HepG2 (cell line): ENCODE results near the gene ATP5MK. TPM values are rescaled to one million over a fixed set of nuclear protein-coding genes. Genes with fewer than 3 reads are reported as not detected.

Experiments
- AGO1 ChIP-seq: fragments of 200-400 bp; formaldehyde crosslinking; IDR thresholded peaks from 2 replicates; pipeline ENCODE4 v1.6.1; 2017; ENCODE audit warnings: mild to moderate bottlenecking, low read depth, low read length, moderate library complexity; ENCODE audit not compliant: poor library complexity, severe bottlenecking
- HOXD1 ChIP-seq: sonication (generic); formaldehyde crosslinking; IDR thresholded peaks from 2 replicates; pipeline ENCODE4 v1.5.0; 2020; ENCODE audit warnings: missing genetic modification reagents
- ISL2 ChIP-seq: sonication (generic); formaldehyde crosslinking; IDR thresholded peaks from 2 replicates; pipeline ENCODE4 v1.5.0; 2020; ENCODE audit warnings: missing genetic modification reagents
- RARG ChIP-seq: sonication (generic); formaldehyde crosslinking; IDR thresholded peaks from 2 replicates; pipeline ENCODE4 v1.4.0; 2020; ENCODE audit warnings: low read depth, mild to moderate bottlenecking, missing genetic modification reagents
- SMAD3 ChIP-seq: sonication (generic); formaldehyde crosslinking; IDR thresholded peaks from 2 replicates; pipeline ENCODE4 v1.4.0; 2020; ENCODE audit warnings: missing genetic modification reagents
- SRF ChIP-seq: IDR thresholded peaks from 2 replicates; pipeline ENCODE4 v1.6.1; 2011; ENCODE audit warnings: mild to moderate bottlenecking, low read depth, low read length, moderate library complexity
- ZNF292 ChIP-seq: sonication (generic); formaldehyde crosslinking; IDR thresholded peaks from 2 replicates; pipeline ENCODE4 v1.8.1; 2022; ENCODE audit warnings: mild to moderate bottlenecking, low read depth, missing genetic modification reagents, borderline replicate concordance
- ZNF501 ChIP-seq: sonication (generic); formaldehyde crosslinking; IDR thresholded peaks from 2 replicates; pipeline ENCODE4 v1.5.1; 2020; ENCODE audit warnings: mild to moderate bottlenecking, moderate library complexity, missing genetic modification reagents
- ZNF761 ChIP-seq: sonication (generic); formaldehyde crosslinking; conservative IDR thresholded peaks from 2 replicates; pipeline ENCODE4 v1.4.0; 2020; ENCODE audit warnings: mild to moderate bottlenecking, missing genetic modification reagents
- ZNF776 ChIP-seq: sonication (generic); formaldehyde crosslinking; IDR thresholded peaks from 2 replicates; pipeline ENCODE4 v1.4.0; 2020; ENCODE audit warnings: mild to moderate bottlenecking, missing genetic modification reagents
- ZSCAN21 ChIP-seq: sonication (generic); formaldehyde crosslinking; IDR thresholded peaks from 2 replicates; pipeline ENCODE4 v1.8.0; 2022; ENCODE audit warnings: mild to moderate bottlenecking, missing genetic modification reagents, moderate library complexity, borderline replicate concordance
- polyA plus RNA-seq, 8 experiments: library from polyadenylated mRNA; depleted of rRNA in 3 of 8; stranded (reverse) in 7 of 8; unstranded in 1 of 8; fragments of >200 nt; fragmentation: Illumina TruSeq in 4 of 8; extraction: Trizol in 4 of 8; gene quantifications; 2 replicates each; pipeline versions ENCODE4 v1.2.1 to v1.2.3, GENCODE V29; 2011 to 2016; ENCODE audit warnings: low read depth in 4 of 8, missing spikeins in 1 of 8, mixed read lengths in 1 of 8; ENCODE audit not compliant: insufficient read depth in 1 of 8
- total RNA-seq, 5 experiments: library from RNA; depleted of rRNA; stranded (reverse); fragments of >200 nt; fragmentation: Illumina TruSeq; extraction: Trizol; gene quantifications; 2 replicates each; pipeline ENCODE4 v1.2.3, GENCODE V29; 2016; ENCODE audit warnings: low read depth in 1 of 5
- TF ChIP-seq, protein P1 (sequence below): sonication (generic); formaldehyde crosslinking; IDR thresholded peaks from 2 replicates; pipeline ENCODE4 v1.4.0; 2020; ENCODE audit warnings: missing genetic modification reagents, borderline replicate concordance
- TF ChIP-seq, protein P2 (sequence below), 2 experiments: sonication (generic) in 1 of 2; formaldehyde crosslinking in 1 of 2; IDR thresholded peaks; 2 replicates each; pipeline versions ENCODE4 v1.4.0 to v1.6.1; 2016 to 2020; ENCODE audit warnings: borderline replicate concordance in 1 of 2, low read depth in 1 of 2, mild to moderate bottlenecking in 1 of 2, missing genetic modification reagents in 1 of 2
- TF ChIP-seq, protein P3 (sequence below): sonication (generic); formaldehyde crosslinking; IDR thresholded peaks from 2 replicates; pipeline ENCODE4 v1.5.0; 2020; ENCODE audit warnings: mild to moderate bottlenecking, missing genetic modification reagents

ATP5MK gene
- total and polyA plus RNA-seq, 2 of the 13 experiments (the other 11 are each of a cell fraction or from before 2014, with no cell fraction given), result 312 to 517 TPM

DNA sequence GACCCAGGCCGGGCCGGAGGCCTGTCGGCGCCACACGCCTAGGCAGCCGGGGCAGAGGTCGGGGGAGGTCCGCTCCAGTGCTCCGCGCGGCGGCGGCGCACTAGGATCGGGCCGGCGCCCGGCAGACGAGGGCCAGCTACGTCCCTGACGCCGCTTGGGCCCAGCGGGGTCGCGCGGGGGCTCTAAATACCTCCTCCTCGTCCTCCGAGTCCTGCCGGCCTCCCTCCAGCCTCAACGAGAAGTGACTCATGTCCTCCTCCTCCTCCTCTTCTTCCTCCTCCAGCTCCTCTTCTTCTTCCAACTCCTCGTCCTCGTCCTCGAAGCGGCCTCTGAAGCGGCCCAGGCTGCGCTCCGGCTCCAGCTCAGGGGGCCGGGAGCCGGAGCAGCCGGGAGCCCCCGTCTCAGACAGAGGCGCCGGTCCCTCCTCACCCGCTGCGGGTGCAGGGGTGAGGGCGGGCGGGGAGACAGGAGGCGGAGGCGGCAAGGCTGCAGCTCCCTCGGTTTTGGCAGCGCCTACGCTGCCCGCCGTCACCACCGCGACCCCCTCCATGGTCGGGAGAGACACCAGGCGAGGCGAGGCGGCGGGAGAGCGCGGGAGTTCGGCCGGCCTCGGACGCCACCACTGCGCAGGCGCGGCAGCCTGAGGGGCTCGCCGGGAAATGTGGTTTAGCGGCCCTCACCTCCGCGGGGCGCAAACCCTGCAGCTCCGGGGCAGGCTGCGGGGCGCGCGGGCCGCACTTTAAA is 45.6 kb downstream of the ATP5MK start, which contains the start of gene PCGF6 (continued):
- TF ChIP-seq AGO1 (no peak), SRF (no peak), ZNF776 (CRISPR knock-in tag) (peak; percentile 41; the same call in 1 of the 2 replicates), SMAD3 (no peak), HOXD1 (CRISPR knock-in tag) (no peak), ZNF292 (CRISPR knock-in tag) (no peak), ZNF761 (CRISPR knock-in tag) (no peak), ISL2 (CRISPR knock-in tag) (peak; percentile 22; the same call in 1 of the 2 replicates), ZNF501 (CRISPR knock-in tag) (peak; percentile 72), RARG (CRISPR knock-in tag) (no peak), ZSCAN21 (CRISPR knock-in tag) (no peak)
- TF ChIP-seq, protein P1, sequence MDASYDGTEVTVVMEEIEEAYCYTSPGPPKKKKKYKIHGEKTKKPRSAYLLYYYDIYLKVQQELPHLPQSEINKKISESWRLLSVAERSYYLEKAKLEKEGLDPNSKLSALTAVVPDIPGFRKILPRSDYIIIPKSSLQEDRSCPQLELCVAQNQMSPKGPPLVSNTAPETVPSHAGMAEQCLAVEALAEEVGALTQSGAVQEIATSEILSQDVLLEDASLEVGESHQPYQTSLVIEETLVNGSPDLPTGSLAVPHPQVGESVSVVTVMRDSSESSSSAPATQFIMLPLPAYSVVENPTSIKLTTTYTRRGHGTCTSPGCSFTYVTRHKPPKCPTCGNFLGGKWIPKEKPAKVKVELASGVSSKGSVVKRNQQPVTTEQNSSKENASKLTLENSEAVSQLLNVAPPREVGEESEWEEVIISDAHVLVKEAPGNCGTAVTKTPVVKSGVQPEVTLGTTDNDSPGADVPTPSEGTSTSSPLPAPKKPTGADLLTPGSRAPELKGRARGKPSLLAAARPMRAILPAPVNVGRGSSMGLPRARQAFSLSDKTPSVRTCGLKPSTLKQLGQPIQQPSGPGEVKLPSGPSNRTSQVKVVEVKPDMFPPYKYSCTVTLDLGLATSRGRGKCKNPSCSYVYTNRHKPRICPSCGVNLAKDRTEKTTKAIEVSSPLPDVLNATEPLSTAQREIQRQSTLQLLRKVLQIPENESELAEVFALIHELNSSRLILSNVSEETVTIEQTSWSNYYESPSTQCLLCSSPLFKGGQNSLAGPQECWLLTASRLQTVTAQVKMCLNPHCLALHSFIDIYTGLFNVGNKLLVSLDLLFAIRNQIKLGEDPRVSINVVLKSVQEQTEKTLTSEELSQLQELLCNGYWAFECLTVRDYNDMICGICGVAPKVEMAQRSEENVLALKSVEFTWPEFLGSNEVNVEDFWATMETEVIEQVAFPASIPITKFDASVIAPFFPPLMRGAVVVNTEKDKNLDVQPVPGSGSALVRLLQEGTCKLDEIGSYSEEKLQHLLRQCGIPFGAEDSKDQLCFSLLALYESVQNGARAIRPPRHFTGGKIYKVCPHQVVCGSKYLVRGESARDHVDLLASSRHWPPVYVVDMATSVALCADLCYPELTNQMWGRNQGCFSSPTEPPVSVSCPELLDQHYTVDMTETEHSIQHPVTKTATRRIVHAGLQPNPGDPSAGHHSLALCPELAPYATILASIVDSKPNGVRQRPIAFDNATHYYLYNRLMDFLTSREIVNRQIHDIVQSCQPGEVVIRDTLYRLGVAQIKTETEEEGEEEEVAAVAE (CRISPR knock-in tag), result no peak
- TF ChIP-seq, protein P2, sequence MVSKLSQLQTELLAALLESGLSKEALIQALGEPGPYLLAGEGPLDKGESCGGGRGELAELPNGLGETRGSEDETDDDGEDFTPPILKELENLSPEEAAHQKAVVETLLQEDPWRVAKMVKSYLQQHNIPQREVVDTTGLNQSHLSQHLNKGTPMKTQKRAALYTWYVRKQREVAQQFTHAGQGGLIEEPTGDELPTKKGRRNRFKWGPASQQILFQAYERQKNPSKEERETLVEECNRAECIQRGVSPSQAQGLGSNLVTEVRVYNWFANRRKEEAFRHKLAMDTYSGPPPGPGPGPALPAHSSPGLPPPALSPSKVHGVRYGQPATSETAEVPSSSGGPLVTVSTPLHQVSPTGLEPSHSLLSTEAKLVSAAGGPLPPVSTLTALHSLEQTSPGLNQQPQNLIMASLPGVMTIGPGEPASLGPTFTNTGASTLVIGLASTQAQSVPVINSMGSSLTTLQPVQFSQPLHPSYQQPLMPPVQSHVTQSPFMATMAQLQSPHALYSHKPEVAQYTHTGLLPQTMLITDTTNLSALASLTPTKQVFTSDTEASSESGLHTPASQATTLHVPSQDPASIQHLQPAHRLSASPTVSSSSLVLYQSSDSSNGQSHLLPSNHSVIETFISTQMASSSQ (IDR thresholded peaks at IDR 0.05; ENCODE audit: low read depth), result no peak
- TF ChIP-seq, protein P2 (CRISPR knock-in tag; IDR thresholded peaks at IDR 0.05; ENCODE audit: borderline replicate concordance), result no peak; the same call in 1 of the 2 replicates
- TF ChIP-seq, protein P3, sequence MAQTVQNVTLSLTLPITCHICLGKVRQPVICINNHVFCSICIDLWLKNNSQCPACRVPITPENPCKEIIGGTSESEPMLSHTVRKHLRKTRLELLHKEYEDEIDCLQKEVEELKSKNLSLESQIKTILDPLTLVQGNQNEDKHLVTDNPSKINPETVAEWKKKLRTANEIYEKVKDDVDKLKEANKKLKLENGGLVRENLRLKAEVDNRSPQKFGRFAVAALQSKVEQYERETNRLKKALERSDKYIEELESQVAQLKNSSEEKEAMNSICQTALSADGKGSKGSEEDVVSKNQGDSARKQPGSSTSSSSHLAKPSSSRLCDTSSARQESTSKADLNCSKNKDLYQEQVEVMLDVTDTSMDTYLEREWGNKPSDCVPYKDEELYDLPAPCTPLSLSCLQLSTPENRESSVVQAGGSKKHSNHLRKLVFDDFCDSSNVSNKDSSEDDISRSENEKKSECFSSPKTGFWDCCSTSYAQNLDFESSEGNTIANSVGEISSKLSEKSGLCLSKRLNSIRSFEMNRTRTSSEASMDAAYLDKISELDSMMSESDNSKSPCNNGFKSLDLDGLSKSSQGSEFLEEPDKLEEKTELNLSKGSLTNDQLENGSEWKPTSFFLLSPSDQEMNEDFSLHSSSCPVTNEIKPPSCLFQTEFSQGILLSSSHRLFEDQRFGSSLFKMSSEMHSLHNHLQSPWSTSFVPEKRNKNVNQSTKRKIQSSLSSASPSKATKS (CRISPR knock-in tag), result no peak
